Calu3 (cell line): ENCODE measurements around the gene RIF1. TPM values are rescaled to one million over a fixed set of nuclear protein-coding genes. Genes with fewer than 3 reads are reported as not detected.

Source experiments
- BruUV-seq: library from RNA; stranded (reverse); fragments of 400-500 nt; replicated peaks from 2 replicates; lab custom pipeline; 2021; lab: Mats Ljungman, UMichigan
- CTCF ChIA-PET: fragments of 300-600 bp; sonication (Branson Sonifier 250); formaldehyde crosslinking; loops from one replicate; lab custom pipeline; 2022; ENCODE audit warnings: antibody characterized with exemption; lab: Charles Lee
- DNase-seq: peaks from one replicate; pipeline ENCODE4 v3.0.0; 2022
- H3K27ac Mint-ChIP-seq: one replicate; pipeline ENCODE4 v1.8.0; 2022; ENCODE audit warnings: mixed read lengths; ENCODE audit not compliant: unreplicated experiment
- H3K27me3 Mint-ChIP-seq: one replicate; pipeline ENCODE4 v1.8.0; 2022; ENCODE audit warnings: mixed read lengths; ENCODE audit not compliant: unreplicated experiment
- H3K36me3 Mint-ChIP-seq: one replicate; pipeline ENCODE4 v1.8.0; 2022; ENCODE audit warnings: mild to moderate bottlenecking, moderate library complexity, mixed read lengths; ENCODE audit not compliant: insufficient read depth, unreplicated experiment
- H3K4me1 Mint-ChIP-seq: one replicate; pipeline ENCODE4 v1.8.0; 2022; ENCODE audit warnings: mild to moderate bottlenecking, low read depth, mixed read lengths; ENCODE audit not compliant: unreplicated experiment
- H3K4me3 Mint-ChIP-seq: one replicate; pipeline ENCODE4 v1.8.0; 2022; ENCODE audit warnings: mild to moderate bottlenecking, low read depth, moderate library complexity, mixed read lengths; ENCODE audit not compliant: unreplicated experiment
- H3K9me3 Mint-ChIP-seq: one replicate; pipeline ENCODE4 v1.8.0; 2022; ENCODE audit warnings: low read depth, mixed read lengths; ENCODE audit not compliant: unreplicated experiment
- intact Hi-C: fragments of 100-400 bp; cut with micrococcal nuclease; formaldehyde crosslinking; loops from one replicate; pipeline ENCODE4 v1.10.0; 2022; ENCODE audit not compliant: unreplicated experiment
- total RNA-seq: library from RNA; stranded (reverse); gene quantifications from 2 replicates; pipeline ENCODE4 v1.2.3, GENCODE V29; 2022
- TF ChIP-seq, protein P1 (sequence below): fragments of 200-600 bp; IDR thresholded peaks from one replicate; pipeline ENCODE4 v1.8.0; 2022; ENCODE audit warnings: antibody characterized with exemption; ENCODE audit not compliant: unreplicated experiment

The RIF1 gene
- total RNA-seq, 1 experiment from 2014 or later, result 78.1 TPM

DNA sequence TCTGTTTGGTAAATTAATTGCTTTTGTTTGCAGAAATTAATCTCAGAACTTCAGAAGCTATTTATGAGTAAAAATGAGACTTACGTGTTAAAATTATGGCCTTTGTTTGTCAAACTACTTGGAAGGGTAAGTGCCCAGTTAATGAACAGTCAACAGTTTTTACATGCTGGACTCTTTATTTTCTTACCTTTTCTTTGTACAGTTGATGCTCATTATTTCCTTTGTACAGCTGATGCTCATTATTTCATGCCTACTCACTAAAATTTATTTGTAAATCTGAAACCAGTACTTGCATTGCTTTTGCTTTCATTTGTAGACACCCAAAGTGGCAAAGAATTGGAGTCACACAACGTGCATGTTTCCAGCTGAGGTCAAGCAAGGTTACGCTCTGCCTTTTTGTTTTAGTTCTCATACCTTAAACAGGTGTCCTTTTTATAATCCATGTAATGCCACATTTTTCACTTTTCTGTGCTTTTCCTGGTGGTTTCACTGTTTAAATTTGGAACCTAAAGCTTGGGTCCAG is 13.3 kb downstream of the RIF1 start:
- Mint-ChIP-seq H3K9me3 (no peaks in the 10 kb centered on the region), H3K4me3 (no peak overlapping the region), H3K36me3 (peaks cover 64% of the 10 kb centered on the region), H3K27ac (no peak overlapping the region), H3K4me1 (peaks cover 10% of the 10 kb centered on the region), H3K27me3 (no peaks in the 10 kb centered on the region)
- CTCF ChIA-PET, result no interaction called here
- TF ChIP-seq, protein P1, sequence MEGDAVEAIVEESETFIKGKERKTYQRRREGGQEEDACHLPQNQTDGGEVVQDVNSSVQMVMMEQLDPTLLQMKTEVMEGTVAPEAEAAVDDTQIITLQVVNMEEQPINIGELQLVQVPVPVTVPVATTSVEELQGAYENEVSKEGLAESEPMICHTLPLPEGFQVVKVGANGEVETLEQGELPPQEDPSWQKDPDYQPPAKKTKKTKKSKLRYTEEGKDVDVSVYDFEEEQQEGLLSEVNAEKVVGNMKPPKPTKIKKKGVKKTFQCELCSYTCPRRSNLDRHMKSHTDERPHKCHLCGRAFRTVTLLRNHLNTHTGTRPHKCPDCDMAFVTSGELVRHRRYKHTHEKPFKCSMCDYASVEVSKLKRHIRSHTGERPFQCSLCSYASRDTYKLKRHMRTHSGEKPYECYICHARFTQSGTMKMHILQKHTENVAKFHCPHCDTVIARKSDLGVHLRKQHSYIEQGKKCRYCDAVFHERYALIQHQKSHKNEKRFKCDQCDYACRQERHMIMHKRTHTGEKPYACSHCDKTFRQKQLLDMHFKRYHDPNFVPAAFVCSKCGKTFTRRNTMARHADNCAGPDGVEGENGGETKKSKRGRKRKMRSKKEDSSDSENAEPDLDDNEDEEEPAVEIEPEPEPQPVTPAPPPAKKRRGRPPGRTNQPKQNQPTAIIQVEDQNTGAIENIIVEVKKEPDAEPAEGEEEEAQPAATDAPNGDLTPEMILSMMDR, result no peak
- BruUV-seq, result TSS peak; percentile 2
- intact Hi-C loops, result no loop called here
- DNase-seq, result no peak

GRCh38 chr2:151423760-151424159 is 14.1 kb downstream of the RIF1 start:
- DNase-seq, result no peak
- intact Hi-C loops, result no loop called here
- Mint-ChIP-seq H3K4me3 (no peak overlapping the region), H3K4me1 (peaks cover 10% of the 10 kb centered on the region), H3K27me3 (no peaks in the 10 kb centered on the region), H3K36me3 (peaks cover 68% of the 10 kb centered on the region), H3K9me3 (no peaks in the 10 kb centered on the region), H3K27ac (no peak overlapping the region)
- TF ChIP-seq, protein P1, result no peak
- CTCF ChIA-PET, result no interaction called here
- no TSS peak for BruUV-seq

- no TSS peak for BruUV-seq
- CTCF ChIA-PET, result interaction anchor here (0.5 to 0.6 kb wide), 2 partner anchors 21 to 157 kb away, joined by 3 read pairs; no protein-coding TSS in a partner anchor
- peaks cover 58% of the 10 kb centered on the region for H3K36me3 Mint-ChIP-seq
- H3K27ac Mint-ChIP-seq, result no peak overlapping the region
- H3K4me1 Mint-ChIP-seq, result no peaks in the 10 kb centered on the region
- peak; percentile 18 for DNase-seq
- intact Hi-C loops, result no loop called here
- H3K27me3 Mint-ChIP-seq, result no peaks in the 10 kb centered on the region
- TF ChIP-seq, protein P1, result peak; percentile 45
- no peaks in the 10 kb centered on the region for H3K9me3 Mint-ChIP-seq
- no peak overlapping the region for H3K4me3 Mint-ChIP-seq
These were observed 27.9 kb downstream of the RIF1 start for GRCh38 chr2:151437630-151438029.

DNA sequence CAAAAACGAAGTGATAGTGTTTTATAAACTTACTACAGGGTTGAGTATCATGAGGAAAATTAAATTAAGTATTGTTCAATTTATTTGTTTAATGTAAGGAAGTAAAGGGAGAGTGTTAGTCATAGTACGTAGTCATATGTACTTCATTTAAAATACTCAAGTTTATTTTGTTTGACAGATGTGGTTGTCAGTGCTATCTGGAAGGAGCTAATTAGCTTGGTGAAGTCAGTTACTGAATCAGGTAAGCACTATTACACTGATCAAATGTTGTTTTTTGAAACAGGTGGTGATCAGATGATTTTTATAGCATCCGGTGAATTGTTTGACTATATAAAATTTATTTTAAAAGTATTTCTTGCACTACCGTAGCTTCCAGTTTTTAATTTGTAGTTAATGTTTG is 28.8 kb downstream of the RIF1 start:
- Mint-ChIP-seq H3K9me3 (no peaks in the 10 kb centered on the region), H3K27ac (no peak overlapping the region), H3K36me3 (peaks cover 64% of the 10 kb centered on the region), H3K4me3 (no peak overlapping the region), H3K27me3 (no peaks in the 10 kb centered on the region), H3K4me1 (no peaks in the 10 kb centered on the region)
- DNase-seq, result no peak
- BruUV-seq, result no TSS peak
- TF ChIP-seq, protein P1, result no peak
- CTCF ChIA-PET, result no interaction called here
- intact Hi-C loops, result no loop called here
